Measurements from ENCODE around the gene SOCS2. TPM values are rescaled to one million over a fixed set of nuclear protein-coding genes. Genes with fewer than 3 reads are reported as not detected.

The SOCS2 gene
- total and polyA plus RNA-seq, 2 of the 8 experiments (the other 6 are each of a cell fraction or from before 2014, with no cell fraction given) = 14.5 to 18.0 TPM

DNA sequence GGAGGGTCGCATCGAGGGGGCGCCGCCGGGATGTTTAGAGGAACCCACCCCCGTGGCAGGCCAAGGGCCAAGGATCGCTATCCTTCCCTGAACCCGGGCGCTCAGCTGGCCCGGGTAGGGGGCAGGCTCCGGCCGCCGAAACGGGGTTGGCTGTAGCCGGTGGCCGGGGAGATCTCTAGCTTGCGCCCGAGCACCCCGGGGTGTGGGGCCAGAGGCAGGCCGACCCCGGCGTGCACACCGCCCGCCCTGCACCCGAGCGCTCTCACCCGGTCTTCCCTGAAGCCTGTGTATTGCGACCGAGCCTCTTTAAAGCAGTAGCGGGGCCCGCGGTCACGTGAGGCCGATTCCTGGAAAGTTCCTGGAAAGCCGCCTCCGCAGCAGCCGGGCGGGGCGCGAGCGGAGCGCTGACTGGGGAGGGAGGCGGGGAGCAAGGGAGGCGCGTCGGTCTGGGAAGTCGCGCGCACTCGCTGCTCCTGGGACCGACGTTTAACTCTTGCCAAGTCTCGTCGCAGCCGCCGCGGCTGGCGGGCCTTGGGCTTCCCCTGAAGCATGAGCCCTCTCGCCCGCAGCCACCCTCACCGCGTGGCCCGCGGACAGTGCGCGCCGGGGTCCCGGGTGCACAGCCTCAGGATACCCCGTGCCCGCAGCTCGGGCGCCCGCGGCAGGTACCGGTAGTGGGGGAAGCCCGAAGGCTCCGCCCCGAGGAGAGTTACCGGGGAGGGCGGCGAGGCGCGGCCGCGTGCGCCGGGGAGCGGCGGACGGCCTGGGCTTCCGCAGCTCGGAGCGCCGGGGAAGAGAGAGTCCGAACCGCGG is 1.7 kb upstream of the SOCS2 start (continued):
- TF ChIP-seq, protein P1, sequence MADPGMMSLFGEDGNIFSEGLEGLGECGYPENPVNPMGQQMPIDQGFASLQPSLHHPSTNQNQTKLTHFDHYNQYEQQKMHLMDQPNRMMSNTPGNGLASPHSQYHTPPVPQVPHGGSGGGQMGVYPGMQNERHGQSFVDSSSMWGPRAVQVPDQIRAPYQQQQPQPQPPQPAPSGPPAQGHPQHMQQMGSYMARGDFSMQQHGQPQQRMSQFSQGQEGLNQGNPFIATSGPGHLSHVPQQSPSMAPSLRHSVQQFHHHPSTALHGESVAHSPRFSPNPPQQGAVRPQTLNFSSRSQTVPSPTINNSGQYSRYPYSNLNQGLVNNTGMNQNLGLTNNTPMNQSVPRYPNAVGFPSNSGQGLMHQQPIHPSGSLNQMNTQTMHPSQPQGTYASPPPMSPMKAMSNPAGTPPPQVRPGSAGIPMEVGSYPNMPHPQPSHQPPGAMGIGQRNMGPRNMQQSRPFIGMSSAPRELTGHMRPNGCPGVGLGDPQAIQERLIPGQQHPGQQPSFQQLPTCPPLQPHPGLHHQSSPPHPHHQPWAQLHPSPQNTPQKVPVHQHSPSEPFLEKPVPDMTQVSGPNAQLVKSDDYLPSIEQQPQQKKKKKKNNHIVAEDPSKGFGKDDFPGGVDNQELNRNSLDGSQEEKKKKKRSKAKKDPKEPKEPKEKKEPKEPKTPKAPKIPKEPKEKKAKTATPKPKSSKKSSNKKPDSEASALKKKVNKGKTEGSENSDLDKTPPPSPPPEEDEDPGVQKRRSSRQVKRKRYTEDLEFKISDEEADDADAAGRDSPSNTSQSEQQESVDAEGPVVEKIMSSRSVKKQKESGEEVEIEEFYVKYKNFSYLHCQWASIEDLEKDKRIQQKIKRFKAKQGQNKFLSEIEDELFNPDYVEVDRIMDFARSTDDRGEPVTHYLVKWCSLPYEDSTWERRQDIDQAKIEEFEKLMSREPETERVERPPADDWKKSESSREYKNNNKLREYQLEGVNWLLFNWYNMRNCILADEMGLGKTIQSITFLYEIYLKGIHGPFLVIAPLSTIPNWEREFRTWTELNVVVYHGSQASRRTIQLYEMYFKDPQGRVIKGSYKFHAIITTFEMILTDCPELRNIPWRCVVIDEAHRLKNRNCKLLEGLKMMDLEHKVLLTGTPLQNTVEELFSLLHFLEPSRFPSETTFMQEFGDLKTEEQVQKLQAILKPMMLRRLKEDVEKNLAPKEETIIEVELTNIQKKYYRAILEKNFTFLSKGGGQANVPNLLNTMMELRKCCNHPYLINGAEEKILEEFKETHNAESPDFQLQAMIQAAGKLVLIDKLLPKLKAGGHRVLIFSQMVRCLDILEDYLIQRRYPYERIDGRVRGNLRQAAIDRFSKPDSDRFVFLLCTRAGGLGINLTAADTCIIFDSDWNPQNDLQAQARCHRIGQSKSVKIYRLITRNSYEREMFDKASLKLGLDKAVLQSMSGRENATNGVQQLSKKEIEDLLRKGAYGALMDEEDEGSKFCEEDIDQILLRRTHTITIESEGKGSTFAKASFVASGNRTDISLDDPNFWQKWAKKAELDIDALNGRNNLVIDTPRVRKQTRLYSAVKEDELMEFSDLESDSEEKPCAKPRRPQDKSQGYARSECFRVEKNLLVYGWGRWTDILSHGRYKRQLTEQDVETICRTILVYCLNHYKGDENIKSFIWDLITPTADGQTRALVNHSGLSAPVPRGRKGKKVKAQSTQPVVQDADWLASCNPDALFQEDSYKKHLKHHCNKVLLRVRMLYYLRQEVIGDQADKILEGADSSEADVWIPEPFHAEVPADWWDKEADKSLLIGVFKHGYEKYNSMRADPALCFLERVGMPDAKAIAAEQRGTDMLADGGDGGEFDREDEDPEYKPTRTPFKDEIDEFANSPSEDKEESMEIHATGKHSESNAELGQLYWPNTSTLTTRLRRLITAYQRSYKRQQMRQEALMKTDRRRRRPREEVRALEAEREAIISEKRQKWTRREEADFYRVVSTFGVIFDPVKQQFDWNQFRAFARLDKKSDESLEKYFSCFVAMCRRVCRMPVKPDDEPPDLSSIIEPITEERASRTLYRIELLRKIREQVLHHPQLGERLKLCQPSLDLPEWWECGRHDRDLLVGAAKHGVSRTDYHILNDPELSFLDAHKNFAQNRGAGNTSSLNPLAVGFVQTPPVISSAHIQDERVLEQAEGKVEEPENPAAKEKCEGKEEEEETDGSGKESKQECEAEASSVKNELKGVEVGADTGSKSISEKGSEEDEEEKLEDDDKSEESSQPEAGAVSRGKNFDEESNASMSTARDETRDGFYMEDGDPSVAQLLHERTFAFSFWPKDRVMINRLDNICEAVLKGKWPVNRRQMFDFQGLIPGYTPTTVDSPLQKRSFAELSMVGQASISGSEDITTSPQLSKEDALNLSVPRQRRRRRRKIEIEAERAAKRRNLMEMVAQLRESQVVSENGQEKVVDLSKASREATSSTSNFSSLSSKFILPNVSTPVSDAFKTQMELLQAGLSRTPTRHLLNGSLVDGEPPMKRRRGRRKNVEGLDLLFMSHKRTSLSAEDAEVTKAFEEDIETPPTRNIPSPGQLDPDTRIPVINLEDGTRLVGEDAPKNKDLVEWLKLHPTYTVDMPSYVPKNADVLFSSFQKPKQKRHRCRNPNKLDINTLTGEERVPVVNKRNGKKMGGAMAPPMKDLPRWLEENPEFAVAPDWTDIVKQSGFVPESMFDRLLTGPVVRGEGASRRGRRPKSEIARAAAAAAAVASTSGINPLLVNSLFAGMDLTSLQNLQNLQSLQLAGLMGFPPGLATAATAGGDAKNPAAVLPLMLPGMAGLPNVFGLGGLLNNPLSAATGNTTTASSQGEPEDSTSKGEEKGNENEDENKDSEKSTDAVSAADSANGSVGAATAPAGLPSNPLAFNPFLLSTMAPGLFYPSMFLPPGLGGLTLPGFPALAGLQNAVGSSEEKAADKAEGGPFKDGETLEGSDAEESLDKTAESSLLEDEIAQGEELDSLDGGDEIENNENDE (IDR thresholded peaks at IDR 0.05; ENCODE audit: insufficient replicate concordance, low read length) = no peak
- TF ChIP-seq EZH2 (IDR thresholded peaks at IDR 0.05; ENCODE audit: low read depth, low read length, severe bottlenecking) = no peak
- no peak for TF ChIP-seq RFX5 (IDR thresholded peaks at IDR 0.05; ENCODE audit: borderline replicate concordance, low read depth, low read length)
- TF ChIP-seq GTF2F1 (IDR thresholded peaks at IDR 0.05; ENCODE audit: borderline replicate concordance, low read depth, low read length) = no peak
- TF ChIP-seq, protein P2, sequence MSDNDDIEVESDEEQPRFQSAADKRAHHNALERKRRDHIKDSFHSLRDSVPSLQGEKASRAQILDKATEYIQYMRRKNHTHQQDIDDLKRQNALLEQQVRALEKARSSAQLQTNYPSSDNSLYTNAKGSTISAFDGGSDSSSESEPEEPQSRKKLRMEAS (IDR thresholded peaks at IDR 0.05) = peak; percentile 71; the same call in 1 of the 2 replicates
- TF ChIP-seq CEBPB (IDR thresholded peaks at IDR 0.05; ENCODE audit: low read depth, low read length) = no peak
- TF ChIP-seq RAD21 (IDR thresholded peaks at IDR 0.05 in 1 of 2, conservative IDR thresholded peaks at IDR 0.05 in 1 of 2; ENCODE audit: low read depth in 2 of 2, low read length in 2 of 2) = peak in 1 of 2 experiments; percentile 13; a peak in 1 of 4 replicates
- TF ChIP-seq POLR2A (IDR thresholded peaks at IDR 0.05; ENCODE audit: control extremely low read depth in 1 of 2, low read depth in 2 of 2, low read length in 2 of 2) = peak in 1 of 2 experiments; percentile 28; a peak in 2 of 3 replicates
- no peak for TF ChIP-seq BCL11A (IDR thresholded peaks at IDR 0.05; ENCODE audit: low read depth in 2 of 2, low read length in 2 of 2)
